Measurements from ENCODE around the gene C4B. TPM values are rescaled to one million over a fixed set of nuclear protein-coding genes. Genes with fewer than 3 reads are reported as not detected.
"Not testable (repeated sequence)": the region's sequence is repeated elsewhere in the genome, so short reads cannot be mapped to it uniquely, and the experiment has no call there.

Gene C4B
- polyA plus RNA-seq, 3 donors: 12.0 to 24.1 (median 14.0) TPM

- peak in 1 of 3 donors; percentile 32 for DNase-seq (ENCODE audit: low read depth in 3 of 3, low spot score in 2 of 3)
Measured at GRCh38 chr6:32047855-32048766, 33.5 kb downstream of the C4B start.

- DNase-seq (ENCODE audit: low read depth in 3 of 3, low spot score in 2 of 3): not testable (repeated sequence)
Measured at GRCh38 chr6:32049149-32049548, 34.6 kb downstream of the C4B start.

- not testable (repeated sequence) for DNase-seq (ENCODE audit: low read depth in 3 of 3, low spot score in 2 of 3)
Measured at GRCh38 chr6:32049736-32050135, 35.1 kb downstream of the C4B start.

GRCh38 chr6:32050562-32050961 lies 36.0 kb downstream of the C4B start:
- no peak for DNase-seq (ENCODE audit: low read depth in 3 of 3, low spot score in 2 of 3)

- not testable (repeated sequence) for DNase-seq (ENCODE audit: low read depth in 3 of 3, low spot score in 2 of 3)
Measured at GRCh38 chr6:32052626-32053025, 38.0 kb downstream of the C4B start.

GRCh38 chr6:32053314-32053713 lies 38.7 kb downstream of the C4B start:
- not testable (repeated sequence) for DNase-seq (ENCODE audit: low read depth in 3 of 3, low spot score in 2 of 3)

- not testable (repeated sequence) for DNase-seq (ENCODE audit: low read depth in 3 of 3, low spot score in 2 of 3)
Measured at GRCh38 chr6:32055756-32056155, 41.2 kb downstream of the C4B start.

- no peak for DNase-seq (ENCODE audit: low read depth in 3 of 3, low spot score in 2 of 3)
Measured at GRCh38 chr6:32056254-32056653, 41.7 kb downstream of the C4B start.

- DNase-seq (ENCODE audit: low read depth in 3 of 3, low spot score in 2 of 3): no peak
Measured at GRCh38 chr6:32057966-32058365, 43.4 kb downstream of the C4B start.

- DNase-seq (ENCODE audit: low read depth in 3 of 3, low spot score in 2 of 3): no peak
Measured at GRCh38 chr6:32058511-32058963, 43.9 kb downstream of the C4B start.

- DNase-seq (ENCODE audit: low read depth in 3 of 3, low spot score in 2 of 3): no peak
Measured at GRCh38 chr6:32060966-32061655, 46.5 kb downstream of the C4B start.

- DNase-seq (ENCODE audit: low read depth in 3 of 3, low spot score in 2 of 3): no peak
Measured at GRCh38 chr6:32064706-32065105, 50.1 kb downstream of the C4B start.

GRCh38 chr6:32067521-32067920 lies 52.9 kb downstream of the C4B start:
- DNase-seq (ENCODE audit: low read depth in 3 of 3, low spot score in 2 of 3): not testable (repeated sequence)

GRCh38 chr6:32068315-32068714 lies 53.7 kb downstream of the C4B start:
- not testable (repeated sequence) for DNase-seq (ENCODE audit: low read depth in 3 of 3, low spot score in 2 of 3)

GRCh38 chr6:32068867-32069266 lies 54.3 kb downstream of the C4B start:
- no peak for DNase-seq (ENCODE audit: low read depth in 3 of 3, low spot score in 2 of 3)

- DNase-seq (ENCODE audit: low read depth in 3 of 3, low spot score in 2 of 3): no peak
Measured at GRCh38 chr6:32069460-32069859, 54.9 kb downstream of the C4B start.

- no peak for DNase-seq (ENCODE audit: low read depth in 3 of 3, low spot score in 2 of 3)
Measured at GRCh38 chr6:32069878-32070515, 55.4 kb downstream of the C4B start.

- DNase-seq (ENCODE audit: low read depth in 3 of 3, low spot score in 2 of 3): no peak
Measured at GRCh38 chr6:32070814-32071543, 56.4 kb downstream of the C4B start.

- no peak for DNase-seq (ENCODE audit: low read depth in 3 of 3, low spot score in 2 of 3)
Measured at GRCh38 chr6:32073101-32073500, 58.5 kb downstream of the C4B start.

- DNase-seq (ENCODE audit: low read depth in 3 of 3, low spot score in 2 of 3): no peak
Measured at GRCh38 chr6:32073613-32074012, 59.0 kb downstream of the C4B start.
